Lower leg skin (tissue), 3 donors: ENCODE data around the gene GYPB.

ENCODE experiments used
- CTCF ChIP-seq, 3 donors: fragments of 450-650 bp; IDR thresholded peaks; one replicate each; pipeline ENCODE4 v1.5.1; 2016; ENCODE audit warnings: antibody characterized with exemption in 3 of 3, mild to moderate bottlenecking in 3 of 3, moderate library complexity in 2 of 3
- POLR2A ChIP-seq, 2 donors: fragments of 450-650 bp; IDR thresholded peaks; one replicate each; pipeline ENCODE4 v1.6.1; 2016 to 2017; ENCODE audit warnings: antibody characterized with exemption in 2 of 2, mild to moderate bottlenecking in 1 of 2, moderate library complexity in 1 of 2

- TF ChIP-seq POLR2A (IDR thresholded peaks at IDR 0.05), result no peak
- TF ChIP-seq CTCF (IDR thresholded peaks at IDR 0.05), result no peak
Measured at GRCh38 chr4:144014808-144015207, 4.4 kb downstream of the GYPB start.
